Ramos (cell line): ENCODE data around the gene LRRFIP2.
"Not testable (repeated sequence)": the region's sequence is repeated elsewhere in the genome, so short reads cannot be mapped to it uniquely, and the experiment has no call there.

ENCODE experiments used
- in situ Hi-C: fragments of 300-500 bp; cut with MboI; formaldehyde crosslinking; loops from one replicate; pipeline ENCODE4 v1.14.3; 2022; ENCODE audit warnings: low sequenced_read_pairs; ENCODE audit not compliant: unreplicated experiment

LRRFIP2 gene

GRCh38 chr3:37082317-37082716, 92.1 kb downstream of the LRRFIP2 start:
- in situ Hi-C loops, result no loop called here

GRCh38 chr3:37075955-37076354, 98.4 kb downstream of the LRRFIP2 start:
- in situ Hi-C loops, result no loop called here

- in situ Hi-C loops, result no loop called here
Observed at GRCh38 chr3:37074178-37074577, 100.2 kb downstream of the LRRFIP2 start.

- in situ Hi-C loops, result no loop called here
Observed at GRCh38 chr3:37072892-37073291, 101.5 kb downstream of the LRRFIP2 start.

- in situ Hi-C loops, result no loop called here
Observed at GRCh38 chr3:37071921-37072320, 102.5 kb downstream of the LRRFIP2 start.

- in situ Hi-C loops, result no loop called here
Observed at GRCh38 chr3:37068031-37068430, 106.4 kb downstream of the LRRFIP2 start.

- in situ Hi-C loops, result no loop called here
Observed at GRCh38 chr3:37067577-37067976, 106.8 kb downstream of the LRRFIP2 start.

GRCh38 chr3:37064747-37065146, 109.6 kb downstream of the LRRFIP2 start:
- in situ Hi-C loops, result no loop called here

- in situ Hi-C loops, result no loop called here
Observed at GRCh38 chr3:37058117-37058516, 116.3 kb downstream of the LRRFIP2 start.

- in situ Hi-C loops, result no loop called here
Observed at GRCh38 chr3:37056826-37057225, 117.6 kb downstream of the LRRFIP2 start.

GRCh38 chr3:37055077-37055476, 119.3 kb downstream of the LRRFIP2 start:
- in situ Hi-C loops, result not testable (repeated sequence)

- in situ Hi-C loops, result no loop called here
Observed at GRCh38 chr3:37054370-37054769, 120.0 kb downstream of the LRRFIP2 start.

GRCh38 chr3:37053753-37054152, 120.6 kb downstream of the LRRFIP2 start:
- in situ Hi-C loops, result no loop called here

- in situ Hi-C loops, result no loop called here
Observed at GRCh38 chr3:37053337-37053736, 121.0 kb downstream of the LRRFIP2 start.

- in situ Hi-C loops, result no loop called here
Observed at GRCh38 chr3:37052860-37053259, 121.5 kb downstream of the LRRFIP2 start.

- in situ Hi-C loops, result no loop called here
Observed at GRCh38 chr3:37050282-37050681, 124.1 kb downstream of the LRRFIP2 start.

GRCh38 chr3:37042712-37043111, 131.7 kb downstream of the LRRFIP2 start:
- in situ Hi-C loops, result not testable (repeated sequence)

- in situ Hi-C loops, result no loop called here
Observed at GRCh38 chr3:37041546-37042195, 132.7 kb downstream of the LRRFIP2 start.

- in situ Hi-C loops, result no loop called here
Observed at GRCh38 chr3:37040231-37040630, 134.2 kb downstream of the LRRFIP2 start.

- in situ Hi-C loops, result no loop called here
Observed at GRCh38 chr3:37039161-37039846, 135.1 kb downstream of the LRRFIP2 start.

- in situ Hi-C loops, result no loop called here
Observed at GRCh38 chr3:37037352-37037751, 137.0 kb downstream of the LRRFIP2 start.

- in situ Hi-C loops, result no loop called here
Observed at GRCh38 chr3:37032961-37033360, 141.4 kb downstream of the LRRFIP2 start.
